Raji (cell line): ENCODE measurements around the gene KIAA1671.

ENCODE experiments used
- POLR2A ChIP-seq: IDR thresholded peaks from 2 replicates; pipeline ENCODE4 v1.6.1; 2011; ENCODE audit warnings: low read depth, low read length, control low read depth; ENCODE audit not compliant: insufficient read depth

KIAA1671 gene

GRCh38 chr22:25030636-25031035 is 78.1 kb downstream of the KIAA1671 start:
- no peak for TF ChIP-seq POLR2A

GRCh38 chr22:25032066-25032465 is 79.5 kb downstream of the KIAA1671 start:
- no peak for TF ChIP-seq POLR2A

- TF ChIP-seq POLR2A = no peak
These were observed 83.2 kb downstream of the KIAA1671 start for GRCh38 chr22:25035715-25036114.

GRCh38 chr22:25038239-25038638 is 85.7 kb downstream of the KIAA1671 start:
- TF ChIP-seq POLR2A = no peak

- no peak for TF ChIP-seq POLR2A
These were observed 86.3 kb downstream of the KIAA1671 start for GRCh38 chr22:25038771-25039170.

- no peak for TF ChIP-seq POLR2A
These were observed 86.7 kb downstream of the KIAA1671 start for GRCh38 chr22:25039255-25039654.

- TF ChIP-seq POLR2A = no peak
These were observed 87.2 kb downstream of the KIAA1671 start for GRCh38 chr22:25039754-25040153.

- no peak for TF ChIP-seq POLR2A
These were observed 92.6 kb downstream of the KIAA1671 start for GRCh38 chr22:25045159-25045558.

GRCh38 chr22:25048071-25048470 is 95.6 kb downstream of the KIAA1671 start:
- no peak for TF ChIP-seq POLR2A

GRCh38 chr22:25048659-25049647 is 96.4 kb downstream of the KIAA1671 start:
- TF ChIP-seq POLR2A = no peak

GRCh38 chr22:25049770-25050169 is 97.3 kb downstream of the KIAA1671 start:
- no peak for TF ChIP-seq POLR2A

GRCh38 chr22:25050566-25050965 is 98.0 kb downstream of the KIAA1671 start:
- no peak for TF ChIP-seq POLR2A

GRCh38 chr22:25051073-25051472 is 98.6 kb downstream of the KIAA1671 start:
- TF ChIP-seq POLR2A = no peak

GRCh38 chr22:25051983-25052710 is 99.6 kb downstream of the KIAA1671 start:
- no peak for TF ChIP-seq POLR2A

- no peak for TF ChIP-seq POLR2A
These were observed 100.8 kb downstream of the KIAA1671 start for GRCh38 chr22:25053153-25053805.

- no peak for TF ChIP-seq POLR2A
These were observed 102.5 kb downstream of the KIAA1671 start for GRCh38 chr22:25054943-25055511.
